H1 (cell line): ENCODE results near the gene UGT1A1. TPM values are rescaled to one million over a fixed set of nuclear protein-coding genes. Genes with fewer than 3 reads are reported as not detected.

Experiments used
- CTCF ChIA-PET: fragments of 300-600 bp; sonication (Branson Sonifier 250); formaldehyde crosslinking; loops from one replicate; lab custom pipeline; 2021; ENCODE audit not compliant: partially characterized antibody; lab: Charles Lee
- POLR2A ChIA-PET: fragments of 300-600 bp; sonication (Branson Sonifier 250); formaldehyde crosslinking; loops from one replicate; lab custom pipeline; 2021; ENCODE audit warnings: inconsistent platforms; ENCODE audit not compliant: partially characterized antibody; lab: Charles Lee
- DNase-seq, 2 experiments: peaks; one replicate each; pipeline versions ENCODE4 v3.0.0 to v3.0.0-alpha.2; 2010 to 2022; ENCODE audit warnings: low spot score in 2 of 2, low read depth in 1 of 2, mixed read lengths in 1 of 2
- FAIRE-seq: peaks from 2 replicates; lab custom pipeline; 2011; peaks lifted over from hg19 to GRCh38; lab: Jason Lieb, UNC
- H2AFZ ChIP-seq: 2 replicates; pipeline ENCODE4 v1.8.1; 2012; ENCODE audit warnings: low read length, inconsistent platforms
- H2AK5ac ChIP-seq: 2 replicates; pipeline ENCODE4 v1.6.1; 2013; ENCODE audit warnings: low read depth, low read length
- H2BK120ac ChIP-seq: replicated peaks from 2 replicates; pipeline ENCODE3; 2013; ENCODE audit warnings: low read depth, low read length, inconsistent platforms
- H2BK12ac ChIP-seq: 2 replicates; pipeline ENCODE4 v1.6.1; 2013; ENCODE audit warnings: low read depth, low read length
- H2BK15ac ChIP-seq: 2 replicates; pipeline ENCODE4 v1.6.1; 2013; ENCODE audit warnings: low read length
- H2BK20ac ChIP-seq: 2 replicates; pipeline ENCODE4 v1.6.1; 2013; ENCODE audit warnings: low read length
- H2BK5ac ChIP-seq: 2 replicates; pipeline ENCODE4 v1.6.1; 2013; ENCODE audit warnings: low read depth, low read length
- H3K14ac ChIP-seq: 2 replicates; pipeline ENCODE4 v1.6.1; 2013; ENCODE audit warnings: inconsistent platforms; ENCODE audit not compliant: insufficient read length
- H3K18ac ChIP-seq: 2 replicates; pipeline ENCODE4 v1.6.1; 2013; ENCODE audit warnings: low read length; ENCODE audit errors: extremely low read depth
- H3K23ac ChIP-seq: 2 replicates; pipeline ENCODE4 v1.6.1; 2013; ENCODE audit warnings: inconsistent platforms; ENCODE audit not compliant: insufficient read length
- H3K23me2 ChIP-seq: 2 replicates; pipeline ENCODE4 v1.6.1; 2013; ENCODE audit warnings: low read depth, low read length
- H3K27ac ChIP-seq: 2 replicates; pipeline ENCODE4 v1.6.1; 2011; ENCODE audit warnings: low read depth, low read length, inconsistent platforms
- H3K27me3 ChIP-seq, 4 experiments: replicated peaks in 1 of 4; 1 replicate in 1 of 4; 2 replicates in 3 of 4; pipeline versions ENCODE4 v1.6.1 to v1.8.1; 2011 to 2013; ENCODE audit warnings: low read length in 3 of 4, mild to moderate bottlenecking in 3 of 4, inconsistent platforms in 2 of 4, mixed read lengths in 2 of 4, moderate library complexity in 1 of 4; ENCODE audit not compliant: control insufficient read depth in 3 of 4, insufficient read depth in 3 of 4; ENCODE audit errors: extremely low read depth in 1 of 4
- H3K36me3 ChIP-seq, 4 experiments: 2 replicates each; pipeline versions ENCODE4 v1.6.1 to v1.8.1; 2011 to 2013; ENCODE audit warnings: mild to moderate bottlenecking in 4 of 4, low read length in 3 of 4, moderate library complexity in 2 of 4, control low read depth in 1 of 4, inconsistent platforms in 1 of 4; ENCODE audit not compliant: insufficient read depth in 4 of 4, control insufficient read depth in 2 of 4
- H3K4ac ChIP-seq: replicated peaks from 2 replicates; pipeline ENCODE3; 2013; ENCODE audit warnings: low read length, low read depth, mixed read lengths, inconsistent platforms; ENCODE audit not compliant: insufficient read length
- H3K4me1 ChIP-seq, 4 experiments: replicated peaks in 1 of 4; 1 replicate in 1 of 4; 2 replicates in 3 of 4; pipeline versions ENCODE4 v1.6.1 to v1.8.1; 2011 to 2013; ENCODE audit warnings: low read length in 3 of 4, inconsistent platforms in 2 of 4, mixed read lengths in 1 of 4; ENCODE audit not compliant: insufficient read depth in 4 of 4, control insufficient read depth in 3 of 4
- H3K4me2 ChIP-seq, 2 experiments: 2 replicates each; pipeline versions ENCODE4 v1.6.1 to v1.8.1; 2011 to 2013; ENCODE audit warnings: low read depth in 2 of 2, low read length in 2 of 2, control low read depth in 1 of 2, inconsistent platforms in 1 of 2, mild to moderate bottlenecking in 1 of 2; ENCODE audit not compliant: insufficient read depth in 1 of 2
- H3K4me3 ChIP-seq, 4 experiments: fragments of 200-600, 300-600 bp in 1 of 4; sonication (generic), shearing (Covaris generic), sonication (Bioruptor Twin) in 1 of 4; 2 replicates each; pipeline versions ENCODE4 v1.5.1 to v1.8.1; 2011 to 2016; ENCODE audit warnings: low read length in 4 of 4, low read depth in 3 of 4, control low read depth in 2 of 4, inconsistent platforms in 2 of 4, mild to moderate bottlenecking in 2 of 4, mixed read lengths in 1 of 4, moderate library complexity in 1 of 4; ENCODE audit not compliant: insufficient read depth in 2 of 4; ENCODE audit errors: extremely low read depth in 1 of 4
- H3K56ac ChIP-seq: replicated peaks from 2 replicates; pipeline ENCODE3; 2013; ENCODE audit warnings: low read depth, mild to moderate bottlenecking, mixed read lengths, low read length, inconsistent platforms; ENCODE audit not compliant: insufficient read length
- H3K79me1 ChIP-seq: 2 replicates; pipeline ENCODE4 v1.6.1; 2013; ENCODE audit warnings: low read depth, low read length, control low read depth
- H3K79me2 ChIP-seq, 2 experiments: 2 replicates each; pipeline versions ENCODE4 v1.6.1 to v1.8.1; 2012 to 2013; ENCODE audit warnings: low read length in 2 of 2, mild to moderate bottlenecking in 2 of 2, inconsistent platforms in 1 of 2; ENCODE audit not compliant: insufficient read depth in 2 of 2, control insufficient read depth in 1 of 2
- H3K9ac ChIP-seq, 4 experiments: replicated peaks in 1 of 4; 1 replicate in 1 of 4; 2 replicates in 3 of 4; pipeline versions ENCODE4 v1.6.1 to v1.8.1; 2011 to 2013; ENCODE audit warnings: low read depth in 3 of 4, low read length in 3 of 4, control low read depth in 2 of 4, mild to moderate bottlenecking in 2 of 4, moderate library complexity in 2 of 4, inconsistent platforms in 1 of 4; ENCODE audit errors: extremely low read depth in 1 of 4
- H3K9me3 ChIP-seq, 2 experiments: 2 replicates each; pipeline versions ENCODE4 v1.6.1 to v1.8.1; 2012 to 2013; ENCODE audit warnings: mild to moderate bottlenecking in 2 of 2, moderate library complexity in 2 of 2, control low read depth in 1 of 2, inconsistent platforms in 1 of 2, low read depth in 1 of 2, low read length in 1 of 2, mixed read lengths in 1 of 2; ENCODE audit not compliant: insufficient read depth in 2 of 2
- H4K20me1 ChIP-seq, 2 experiments: replicated peaks in 1 of 2; 2 replicates each; pipeline versions ENCODE3 to v1.8.1; 2011 to 2013; ENCODE audit warnings: inconsistent platforms in 2 of 2, low read length in 2 of 2, mild to moderate bottlenecking in 1 of 2; ENCODE audit not compliant: insufficient read depth in 2 of 2, control insufficient read depth in 1 of 2
- H4K5ac ChIP-seq: 2 replicates; pipeline ENCODE4 v1.6.1; 2013; ENCODE audit warnings: low read length, low read depth, mixed read lengths, inconsistent platforms; ENCODE audit not compliant: insufficient read length
- H4K8ac ChIP-seq: 2 replicates; pipeline ENCODE4 v1.8.0; 2013; ENCODE audit warnings: mild to moderate bottlenecking, moderate library complexity, low read length, inconsistent platforms; ENCODE audit not compliant: insufficient read depth; ENCODE audit errors: extremely low read depth
- H4K91ac ChIP-seq: replicated peaks from 2 replicates; pipeline ENCODE3; 2013; ENCODE audit warnings: low read length, mixed read lengths, inconsistent platforms; ENCODE audit not compliant: insufficient read length
- BCL11A ChIP-seq, 2 experiments: IDR thresholded peaks; one replicate each; pipeline ENCODE4 v1.6.1; 2011; ENCODE audit warnings: low read depth in 2 of 2, low read length in 2 of 2, mild to moderate bottlenecking in 2 of 2
- EGR1 ChIP-seq: IDR thresholded peaks from 2 replicates; pipeline ENCODE4 v1.6.1; 2011; ENCODE audit warnings: low read depth, low read length, borderline replicate concordance
- SIX5 ChIP-seq: IDR thresholded peaks from 2 replicates; pipeline ENCODE4 v1.6.1; 2011; ENCODE audit warnings: mild to moderate bottlenecking, low read depth, low read length
- USF2 ChIP-seq: IDR thresholded peaks from 2 replicates; pipeline ENCODE4 v1.6.1; 2011; ENCODE audit warnings: low read length, improper control_type of control experiment
- WGBS, 2 experiments: shearing (Covaris generic) in 1 of 2; methylation state at CpG; one replicate each; pipeline versions ENCODE4 v1.1.6 to v1.1.7; 2013 to 2015; ENCODE audit warnings: low lambda C conversion rate in 2 of 2, mixed read lengths in 2 of 2, inconsistent platforms in 1 of 2, low coverage in 1 of 2, missing lambda C conversion rate in 1 of 2; ENCODE audit not compliant: insufficient replicate concordance in 2 of 2, insufficient coverage in 1 of 2, insufficient read length in 1 of 2; ENCODE audit errors: extremely low coverage in 1 of 2, missing lambda C conversion rate in 1 of 2; 5-methylcytosine and 5-hydroxymethylcytosine counted together
- polyA plus RNA-seq, 7 experiments: library from polyadenylated mRNA; depleted of rRNA in 3 of 7; stranded (reverse) in 5 of 7; unstranded in 2 of 7; fragments of >200 nt in 5 of 7; fragments of 200-250 nt in 2 of 7; gene quantifications; 1 replicate in 5 of 7; 2 replicates in 1 of 7; 4 replicates in 1 of 7; pipeline versions ENCODE4 v1.2.1 to v1.2.3, GENCODE V29; 2011 to 2013; ENCODE audit warnings: missing spikeins in 2 of 7, mixed read lengths in 2 of 7
- total RNA-seq: library from RNA; stranded (reverse); fragmentation: NEBNext Ultra II Directional; extraction: Animal tissue kit (Norgen Biotek cat#: 25700); gene quantifications from 2 replicates; pipeline ENCODE4 v1.2.1, GENCODE V29; 2021

The UGT1A1 gene
- total and polyA plus RNA-seq, 2 of the 8 experiments (the other 6 are each of a cell fraction or from before 2014, with no cell fraction given), result not detected

GRCh38 chr2:233814056-233814835, 54.2 kb downstream of the UGT1A1 start:
- ChIA-PET CTCF (no interaction called here), POLR2A (no interaction called here)
- peak; percentile 42 for FAIRE-seq

More at GRCh38 chr2:233814056-233814835, 54.2 kb downstream of the UGT1A1 start:
- no peaks in the 10 kb centered on the region for H3K36me3 ChIP-seq
- no peak overlapping the region for H4K91ac ChIP-seq
- no peak overlapping the region for H3K18ac ChIP-seq
- H2BK120ac ChIP-seq, result no peak overlapping the region
- H3K79me2 ChIP-seq, result no peaks in the 10 kb centered on the region
- H3K9ac ChIP-seq, result no peak overlapping the region
- no peak overlapping the region for H3K23ac ChIP-seq
- DNase-seq, result no peak
- no peak overlapping the region for H3K4me2 ChIP-seq
- TF ChIP-seq EGR1, result no peak
- peak; percentile 46; the same call in 1 of the 2 replicates for TF ChIP-seq SIX5
- peak; percentile 80 for TF ChIP-seq USF2
- TF ChIP-seq BCL11A (IDR thresholded peaks at IDR 0.05; ENCODE audit: low read depth in 2 of 2, low read length in 2 of 2), result no peak
- H3K27ac ChIP-seq, result no peak overlapping the region
- WGBS, 2 experiments, result 92% methylated on average over 2 of the region's 2 CpGs; no CpG with 5 or more reads in 1 of the 2 experiments
- no peak overlapping the region for H2BK12ac ChIP-seq
- H2BK15ac ChIP-seq, result no peak overlapping the region
- no peak overlapping the region for H3K56ac ChIP-seq
- no peak overlapping the region for H4K5ac ChIP-seq
- no peak overlapping the region for H3K14ac ChIP-seq
- no peaks in the 10 kb centered on the region for H3K23me2 ChIP-seq
- H3K79me1 ChIP-seq, result no peaks in the 10 kb centered on the region
- no peak overlapping the region for H2BK20ac ChIP-seq
- no peaks in the 10 kb centered on the region for H3K27me3 ChIP-seq
- H3K4ac ChIP-seq, result no peak overlapping the region
- H3K4me3 ChIP-seq, result no peak overlapping the region
- H3K4me1 ChIP-seq, result no peaks in the 10 kb centered on the region
- no peak overlapping the region for H4K8ac ChIP-seq
- H4K20me1 ChIP-seq, result no peaks in the 10 kb centered on the region
- H3K9me3 ChIP-seq, result no peaks in the 10 kb centered on the region
- no peak overlapping the region for H2BK5ac ChIP-seq
- no peak overlapping the region for H2AFZ ChIP-seq
- H2AK5ac ChIP-seq, result no peak overlapping the region
